H1 (cell line): ENCODE results near the gene KANSL1.

Source experiments
- ASH2L ChIP-seq: fragments of 200-600, 300-600 bp; sonication (generic); IDR thresholded peaks from one replicate; pipeline ENCODE4 v1.7.1; 2017; ENCODE audit warnings: low read length
- CBX8 ChIP-seq: fragments of 300-800, 300-1000 bp; sonication (generic); IDR thresholded peaks from 2 replicates; pipeline ENCODE4 v1.7.1; 2016; ENCODE audit warnings: low read depth, low read length, borderline replicate concordance
- CTCF ChIP-seq, 3 experiments: IDR thresholded peaks; 1 replicate in 2 of 3; 2 replicates in 1 of 3; pipeline versions ENCODE4 v1.5.1 to v1.6.1; 2011; ENCODE audit warnings: low read length in 3 of 3, mild to moderate bottlenecking in 3 of 3, inconsistent platforms in 2 of 3, low read depth in 1 of 3, moderate library complexity in 1 of 3; ENCODE audit not compliant: insufficient read depth in 1 of 3; ENCODE audit errors: control extremely low read depth in 1 of 3
- SP2 ChIP-seq: IDR thresholded peaks from 2 replicates; pipeline ENCODE4 v1.6.1; 2012; ENCODE audit warnings: mild to moderate bottlenecking, low read length, inconsistent platforms
- TAF1 ChIP-seq: IDR thresholded peaks from 2 replicates; pipeline ENCODE4 v1.6.1; 2011; ENCODE audit warnings: mild to moderate bottlenecking, low read depth, low read length
- TCF12 ChIP-seq: IDR thresholded peaks from 2 replicates; pipeline ENCODE4 v1.6.1; 2011; ENCODE audit warnings: low read depth, mild to moderate bottlenecking, low read length
- TEAD4 ChIP-seq: IDR thresholded peaks from 2 replicates; pipeline ENCODE4 v1.6.1; 2012; ENCODE audit warnings: low read depth, low read length, inconsistent platforms, mixed read lengths
- ZNF274 ChIP-seq: IDR thresholded peaks from 2 replicates; pipeline ENCODE4 v1.7.0; 2012; ENCODE audit warnings: low read length, borderline replicate concordance; ENCODE audit errors: extremely low read depth
- TF ChIP-seq, protein P1 (sequence below): IDR thresholded peaks from 2 replicates; pipeline ENCODE4 v1.6.1; 2011; ENCODE audit warnings: low read depth, mild to moderate bottlenecking, low read length; ENCODE audit not compliant: insufficient read depth
- TF ChIP-seq, protein P2 (sequence below): fragments of 300-600 bp; sonication (generic); IDR thresholded peaks from 2 replicates; pipeline ENCODE4 v1.7.1; 2012; ENCODE audit warnings: low read length, moderate library complexity, mild to moderate bottlenecking, inconsistent platforms; ENCODE audit not compliant: insufficient replicate concordance

GRCh38 chr17:46199379-46199778 lies 6.2 kb upstream of the KANSL1 start:
- TF ChIP-seq, protein P1, sequence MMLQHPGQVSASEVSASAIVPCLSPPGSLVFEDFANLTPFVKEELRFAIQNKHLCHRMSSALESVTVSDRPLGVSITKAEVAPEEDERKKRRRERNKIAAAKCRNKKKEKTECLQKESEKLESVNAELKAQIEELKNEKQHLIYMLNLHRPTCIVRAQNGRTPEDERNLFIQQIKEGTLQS, result no peak
- TF ChIP-seq TCF12, result no peak
- TF ChIP-seq CTCF (IDR thresholded peaks at IDR 0.05; ENCODE audit: control extremely low read depth in 1 of 3, insufficient read depth in 1 of 3, low read depth in 1 of 3, low read length in 3 of 3), result no peak
- TF ChIP-seq ASH2L, result no peak
- TF ChIP-seq, protein P2, sequence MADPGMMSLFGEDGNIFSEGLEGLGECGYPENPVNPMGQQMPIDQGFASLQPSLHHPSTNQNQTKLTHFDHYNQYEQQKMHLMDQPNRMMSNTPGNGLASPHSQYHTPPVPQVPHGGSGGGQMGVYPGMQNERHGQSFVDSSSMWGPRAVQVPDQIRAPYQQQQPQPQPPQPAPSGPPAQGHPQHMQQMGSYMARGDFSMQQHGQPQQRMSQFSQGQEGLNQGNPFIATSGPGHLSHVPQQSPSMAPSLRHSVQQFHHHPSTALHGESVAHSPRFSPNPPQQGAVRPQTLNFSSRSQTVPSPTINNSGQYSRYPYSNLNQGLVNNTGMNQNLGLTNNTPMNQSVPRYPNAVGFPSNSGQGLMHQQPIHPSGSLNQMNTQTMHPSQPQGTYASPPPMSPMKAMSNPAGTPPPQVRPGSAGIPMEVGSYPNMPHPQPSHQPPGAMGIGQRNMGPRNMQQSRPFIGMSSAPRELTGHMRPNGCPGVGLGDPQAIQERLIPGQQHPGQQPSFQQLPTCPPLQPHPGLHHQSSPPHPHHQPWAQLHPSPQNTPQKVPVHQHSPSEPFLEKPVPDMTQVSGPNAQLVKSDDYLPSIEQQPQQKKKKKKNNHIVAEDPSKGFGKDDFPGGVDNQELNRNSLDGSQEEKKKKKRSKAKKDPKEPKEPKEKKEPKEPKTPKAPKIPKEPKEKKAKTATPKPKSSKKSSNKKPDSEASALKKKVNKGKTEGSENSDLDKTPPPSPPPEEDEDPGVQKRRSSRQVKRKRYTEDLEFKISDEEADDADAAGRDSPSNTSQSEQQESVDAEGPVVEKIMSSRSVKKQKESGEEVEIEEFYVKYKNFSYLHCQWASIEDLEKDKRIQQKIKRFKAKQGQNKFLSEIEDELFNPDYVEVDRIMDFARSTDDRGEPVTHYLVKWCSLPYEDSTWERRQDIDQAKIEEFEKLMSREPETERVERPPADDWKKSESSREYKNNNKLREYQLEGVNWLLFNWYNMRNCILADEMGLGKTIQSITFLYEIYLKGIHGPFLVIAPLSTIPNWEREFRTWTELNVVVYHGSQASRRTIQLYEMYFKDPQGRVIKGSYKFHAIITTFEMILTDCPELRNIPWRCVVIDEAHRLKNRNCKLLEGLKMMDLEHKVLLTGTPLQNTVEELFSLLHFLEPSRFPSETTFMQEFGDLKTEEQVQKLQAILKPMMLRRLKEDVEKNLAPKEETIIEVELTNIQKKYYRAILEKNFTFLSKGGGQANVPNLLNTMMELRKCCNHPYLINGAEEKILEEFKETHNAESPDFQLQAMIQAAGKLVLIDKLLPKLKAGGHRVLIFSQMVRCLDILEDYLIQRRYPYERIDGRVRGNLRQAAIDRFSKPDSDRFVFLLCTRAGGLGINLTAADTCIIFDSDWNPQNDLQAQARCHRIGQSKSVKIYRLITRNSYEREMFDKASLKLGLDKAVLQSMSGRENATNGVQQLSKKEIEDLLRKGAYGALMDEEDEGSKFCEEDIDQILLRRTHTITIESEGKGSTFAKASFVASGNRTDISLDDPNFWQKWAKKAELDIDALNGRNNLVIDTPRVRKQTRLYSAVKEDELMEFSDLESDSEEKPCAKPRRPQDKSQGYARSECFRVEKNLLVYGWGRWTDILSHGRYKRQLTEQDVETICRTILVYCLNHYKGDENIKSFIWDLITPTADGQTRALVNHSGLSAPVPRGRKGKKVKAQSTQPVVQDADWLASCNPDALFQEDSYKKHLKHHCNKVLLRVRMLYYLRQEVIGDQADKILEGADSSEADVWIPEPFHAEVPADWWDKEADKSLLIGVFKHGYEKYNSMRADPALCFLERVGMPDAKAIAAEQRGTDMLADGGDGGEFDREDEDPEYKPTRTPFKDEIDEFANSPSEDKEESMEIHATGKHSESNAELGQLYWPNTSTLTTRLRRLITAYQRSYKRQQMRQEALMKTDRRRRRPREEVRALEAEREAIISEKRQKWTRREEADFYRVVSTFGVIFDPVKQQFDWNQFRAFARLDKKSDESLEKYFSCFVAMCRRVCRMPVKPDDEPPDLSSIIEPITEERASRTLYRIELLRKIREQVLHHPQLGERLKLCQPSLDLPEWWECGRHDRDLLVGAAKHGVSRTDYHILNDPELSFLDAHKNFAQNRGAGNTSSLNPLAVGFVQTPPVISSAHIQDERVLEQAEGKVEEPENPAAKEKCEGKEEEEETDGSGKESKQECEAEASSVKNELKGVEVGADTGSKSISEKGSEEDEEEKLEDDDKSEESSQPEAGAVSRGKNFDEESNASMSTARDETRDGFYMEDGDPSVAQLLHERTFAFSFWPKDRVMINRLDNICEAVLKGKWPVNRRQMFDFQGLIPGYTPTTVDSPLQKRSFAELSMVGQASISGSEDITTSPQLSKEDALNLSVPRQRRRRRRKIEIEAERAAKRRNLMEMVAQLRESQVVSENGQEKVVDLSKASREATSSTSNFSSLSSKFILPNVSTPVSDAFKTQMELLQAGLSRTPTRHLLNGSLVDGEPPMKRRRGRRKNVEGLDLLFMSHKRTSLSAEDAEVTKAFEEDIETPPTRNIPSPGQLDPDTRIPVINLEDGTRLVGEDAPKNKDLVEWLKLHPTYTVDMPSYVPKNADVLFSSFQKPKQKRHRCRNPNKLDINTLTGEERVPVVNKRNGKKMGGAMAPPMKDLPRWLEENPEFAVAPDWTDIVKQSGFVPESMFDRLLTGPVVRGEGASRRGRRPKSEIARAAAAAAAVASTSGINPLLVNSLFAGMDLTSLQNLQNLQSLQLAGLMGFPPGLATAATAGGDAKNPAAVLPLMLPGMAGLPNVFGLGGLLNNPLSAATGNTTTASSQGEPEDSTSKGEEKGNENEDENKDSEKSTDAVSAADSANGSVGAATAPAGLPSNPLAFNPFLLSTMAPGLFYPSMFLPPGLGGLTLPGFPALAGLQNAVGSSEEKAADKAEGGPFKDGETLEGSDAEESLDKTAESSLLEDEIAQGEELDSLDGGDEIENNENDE, result no peak
- no peak for TF ChIP-seq TAF1
- TF ChIP-seq TEAD4, result no peak
- TF ChIP-seq ZNF274, result no peak
- no peak for TF ChIP-seq CBX8
- no peak for TF ChIP-seq SP2
